Dendritic cell treated with granulocyte-macrophage colony-stimulating factor and Interleukin-4, amounts not matched to agents 40 ng/mL and 50 ng/mL, for 4 days (primary cell): ENCODE results near the gene VPS72.

ENCODE experiments used
- H3K27ac Mint-ChIP-seq: one replicate; pipeline ENCODE4 v1.8.0; 2022; ENCODE audit warnings: mild to moderate bottlenecking, mixed read lengths
- H3K27me3 Mint-ChIP-seq: one replicate; pipeline ENCODE4 v1.8.0; 2022; ENCODE audit warnings: mild to moderate bottlenecking, mixed read lengths
- H3K36me3 Mint-ChIP-seq: one replicate; pipeline ENCODE4 v1.8.0; 2022; ENCODE audit warnings: low read depth, mixed read lengths
- H3K4me1 Mint-ChIP-seq: one replicate; pipeline ENCODE4 v1.8.0; 2022; ENCODE audit warnings: low read depth, mixed read lengths
- H3K4me3 Mint-ChIP-seq: one replicate; pipeline ENCODE4 v1.8.0; 2022; ENCODE audit warnings: mild to moderate bottlenecking, moderate library complexity, mixed read lengths
- H3K9me3 Mint-ChIP-seq: one replicate; pipeline ENCODE4 v1.8.0; 2022; ENCODE audit warnings: mixed read lengths
- intact Hi-C: fragments of 100-400 bp; cut with micrococcal nuclease; formaldehyde crosslinking; loops from one replicate; pipeline ENCODE4 v1.15.0; 2022

The VPS72 gene

DNA sequence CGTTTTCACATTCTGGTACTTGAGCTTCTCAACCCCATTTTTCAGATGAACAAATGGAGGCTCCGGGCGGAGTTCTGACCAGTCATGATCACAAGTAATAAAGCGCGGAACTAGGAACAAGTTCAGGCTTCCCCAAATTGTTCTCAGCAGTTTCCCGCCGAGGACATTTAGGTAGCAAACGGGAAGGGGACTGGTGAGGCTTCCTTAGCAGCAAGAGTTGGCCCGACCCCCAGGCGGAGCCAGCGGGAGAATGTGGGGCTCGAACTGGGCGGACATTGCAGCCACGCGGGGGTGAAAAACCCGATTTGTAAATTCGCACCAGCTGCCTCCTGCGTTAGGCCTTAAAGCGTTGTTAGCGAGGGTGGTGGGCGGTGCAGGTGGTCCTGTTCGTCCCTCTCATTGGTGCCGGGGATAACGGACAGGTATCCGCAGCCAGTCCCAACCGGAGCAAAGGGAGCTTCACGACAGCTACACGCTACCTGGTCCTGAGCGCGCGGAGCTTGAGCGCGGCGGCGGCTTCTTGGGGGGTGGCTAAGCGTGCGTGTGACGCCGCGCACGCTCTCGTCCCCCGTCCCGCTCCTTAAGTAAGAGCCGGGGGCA lies 58.9 kb downstream of the VPS72 start:
- intact Hi-C loops: no loop called here
- H3K4me1 Mint-ChIP-seq: peaks cover 14% of the 10 kb centered on the region
- no peaks in the 10 kb centered on the region for H3K9me3 Mint-ChIP-seq
- H3K27me3 Mint-ChIP-seq: peaks cover 18% of the 10 kb centered on the region
- H3K27ac Mint-ChIP-seq: peak overlapping the region; percentile 71
- H3K4me3 Mint-ChIP-seq: peak overlapping the region; percentile 74
- no peaks in the 10 kb centered on the region for H3K36me3 Mint-ChIP-seq

DNA sequence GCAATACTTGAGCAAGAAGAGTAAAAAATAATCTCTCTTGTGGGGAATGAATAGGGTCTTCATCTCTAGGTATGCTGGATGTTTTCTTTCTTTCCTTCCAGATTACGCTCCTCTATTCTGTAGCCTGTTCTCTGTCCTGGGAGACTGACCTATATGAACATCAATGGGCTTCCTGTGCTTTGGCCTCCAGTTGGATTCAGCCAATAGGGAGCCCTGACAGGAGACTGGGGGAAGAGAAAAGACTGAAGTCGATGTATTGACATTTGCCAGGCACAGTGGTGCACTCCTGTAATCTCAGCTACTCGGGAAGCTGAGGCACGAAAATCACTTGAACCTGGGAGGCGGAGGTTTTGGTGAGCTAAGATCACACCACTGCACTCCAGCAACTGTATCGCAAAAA lies 61.2 kb downstream of the VPS72 start:
- intact Hi-C loops: no loop called here
- Mint-ChIP-seq H3K9me3 (no peaks in the 10 kb centered on the region), H3K4me1 (peaks cover 14% of the 10 kb centered on the region), H3K36me3 (peaks cover 7% of the 10 kb centered on the region), H3K27me3 (peaks cover 18% of the 10 kb centered on the region), H3K4me3 (no peak overlapping the region), H3K27ac (no peak overlapping the region)
